Measurements from ENCODE around the gene ARRB2.
"Not testable (repeated sequence)": the region's sequence is repeated elsewhere in the genome, so short reads cannot be mapped to it uniquely, and the experiment has no call there.

ARRB2 gene

DNA sequence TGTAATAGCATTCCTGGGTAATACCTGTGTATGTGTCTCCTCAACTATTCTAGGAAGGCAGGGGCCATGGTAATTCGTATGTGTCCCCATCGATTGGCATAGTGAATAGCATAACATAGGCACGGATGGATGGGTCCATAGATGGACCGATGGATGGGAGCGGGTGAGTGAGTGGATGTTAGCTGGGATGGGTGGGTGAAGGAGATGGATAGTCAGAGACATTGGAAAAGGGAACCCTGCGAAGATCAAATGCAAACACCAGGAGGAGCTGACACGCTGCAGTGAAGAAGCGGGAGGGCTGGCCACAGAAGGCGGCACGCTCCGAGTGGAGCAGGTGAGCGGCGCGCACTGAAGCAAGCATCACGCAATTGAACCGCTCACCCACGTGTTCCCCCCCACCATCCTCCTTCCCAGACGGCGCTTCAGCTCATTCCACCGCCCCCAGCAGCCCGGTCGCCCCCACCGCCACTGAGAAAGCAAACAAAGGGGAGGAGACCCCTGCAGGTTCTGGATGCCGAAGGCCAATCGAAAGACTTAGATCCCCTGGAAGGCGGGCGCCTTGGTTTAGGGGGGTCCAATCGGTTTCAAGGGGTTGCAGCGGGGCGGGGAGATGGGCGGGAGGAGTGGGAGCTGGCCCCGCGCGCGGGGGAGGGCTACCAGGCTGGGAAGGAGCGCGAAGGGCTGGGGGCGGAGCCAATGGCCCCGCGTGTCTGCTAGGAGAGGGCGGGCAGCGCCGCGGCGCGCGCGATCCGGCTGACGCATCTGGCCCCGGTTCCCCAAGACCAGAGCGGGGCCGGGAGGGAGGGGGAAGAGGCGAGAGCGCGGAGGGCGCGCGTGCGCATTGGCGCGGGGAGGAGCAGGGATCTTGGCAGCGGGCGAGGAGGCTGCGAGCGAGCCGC, at the start of gene ARRB2:
ARRB2 (plus strand) TSS at position 839 of the 899 bp plus-strand sequence. CDS start 90 bp downstream, outside the sequence.
- DNase-seq, result peak; percentile 98

DNA sequence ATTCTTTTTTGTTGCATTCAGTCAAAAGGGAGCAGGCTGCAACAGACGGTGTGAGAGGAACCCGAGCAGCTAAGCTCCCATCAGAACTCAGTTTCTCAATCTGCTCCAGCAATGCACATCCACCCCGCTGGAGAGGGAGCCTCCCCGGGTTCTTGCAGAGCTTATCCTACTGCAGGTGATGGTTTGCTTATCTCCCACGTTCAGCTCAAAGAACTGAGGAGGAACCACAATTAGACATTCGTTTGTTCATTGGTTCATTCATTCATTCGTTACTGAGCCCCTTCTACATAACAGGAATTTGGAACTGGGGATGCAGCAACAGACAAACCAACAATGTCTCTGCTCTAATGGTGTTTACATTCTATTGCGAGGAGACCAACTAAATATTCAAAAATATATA, 46.7 kb upstream of the ARRB2 start:
- DNase-seq, result no peak

DNA sequence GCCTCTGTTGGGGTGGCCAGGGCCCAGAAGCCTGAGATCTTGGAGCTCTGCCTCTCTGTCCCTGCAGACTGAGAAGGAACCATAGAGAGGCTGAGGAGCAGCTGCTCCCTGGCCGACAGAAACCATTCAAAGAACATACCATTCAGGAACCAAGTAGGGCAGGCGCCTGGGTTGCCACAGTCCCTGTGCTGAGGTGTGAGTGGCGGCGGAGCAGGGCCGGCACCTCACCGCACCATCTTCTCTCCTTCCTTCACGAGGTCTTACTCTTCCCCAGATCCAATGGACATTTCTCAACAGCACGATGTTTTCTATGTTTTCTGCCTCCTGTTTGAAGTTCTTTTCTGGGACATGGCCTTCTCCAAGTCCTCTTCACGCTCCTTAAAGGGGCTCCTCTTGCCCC, 46.2 kb upstream of the ARRB2 start:
- DNase-seq, result no peak

DNA sequence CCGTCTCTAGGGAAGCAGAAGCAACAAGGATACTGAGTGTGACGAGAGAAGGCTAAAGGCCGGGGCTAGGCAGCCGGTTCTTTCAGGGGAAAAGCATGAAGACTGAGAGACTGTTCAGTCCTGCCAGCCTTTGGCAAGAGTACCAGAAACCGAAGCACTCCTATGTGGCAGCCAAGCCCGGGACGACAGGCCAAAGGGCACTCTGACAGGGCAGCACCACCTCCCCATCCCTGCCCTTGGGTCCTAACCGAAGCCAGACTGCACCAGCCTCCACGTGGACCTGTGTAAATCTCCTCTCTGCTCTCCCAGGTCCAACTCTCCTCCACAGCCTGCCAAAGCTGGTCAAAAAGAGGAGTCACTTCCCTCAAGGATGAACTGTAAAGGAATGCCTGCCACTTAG, 45.4 kb upstream of the ARRB2 start:
- DNase-seq, result no peak

DNA sequence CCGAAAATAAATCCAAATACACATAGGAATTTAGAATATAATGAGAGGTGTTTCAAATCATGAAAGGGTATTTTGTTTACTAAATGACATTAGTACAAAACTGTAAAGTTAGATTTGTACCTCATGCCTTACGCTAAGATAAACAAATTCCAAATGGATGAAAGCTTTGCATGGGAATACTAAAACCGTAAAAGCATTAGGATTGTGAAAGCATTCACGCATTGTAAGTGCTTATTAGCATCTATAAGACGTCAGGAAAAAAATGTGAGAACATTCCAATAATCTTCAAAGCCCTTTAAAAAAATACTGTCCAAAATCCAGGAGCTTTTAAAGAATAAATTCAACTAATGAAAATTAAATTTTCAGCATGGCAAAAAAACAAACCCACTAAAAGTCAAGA, 44.1 kb upstream of the ARRB2 start:
- DNase-seq, result no peak

DNA sequence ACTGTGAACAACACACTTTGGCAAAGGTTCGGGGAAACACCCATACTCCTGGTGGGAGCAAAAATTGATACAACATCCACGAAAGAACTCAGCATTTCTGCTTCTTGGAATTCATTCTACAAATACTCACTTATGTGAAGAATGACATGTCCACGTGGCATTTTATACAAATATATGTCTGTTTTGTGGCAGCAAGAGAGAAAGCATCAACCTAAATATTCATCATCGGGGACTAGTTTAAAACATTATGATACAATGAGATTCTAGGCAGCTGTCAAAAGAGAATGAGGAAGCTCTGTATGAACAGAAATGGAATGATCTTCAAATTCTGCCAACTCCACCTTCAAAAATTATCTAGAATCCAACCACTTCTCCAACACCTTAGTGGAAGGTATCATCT, 43.3 kb upstream of the ARRB2 start:
- DNase-seq, result no peak

DNA sequence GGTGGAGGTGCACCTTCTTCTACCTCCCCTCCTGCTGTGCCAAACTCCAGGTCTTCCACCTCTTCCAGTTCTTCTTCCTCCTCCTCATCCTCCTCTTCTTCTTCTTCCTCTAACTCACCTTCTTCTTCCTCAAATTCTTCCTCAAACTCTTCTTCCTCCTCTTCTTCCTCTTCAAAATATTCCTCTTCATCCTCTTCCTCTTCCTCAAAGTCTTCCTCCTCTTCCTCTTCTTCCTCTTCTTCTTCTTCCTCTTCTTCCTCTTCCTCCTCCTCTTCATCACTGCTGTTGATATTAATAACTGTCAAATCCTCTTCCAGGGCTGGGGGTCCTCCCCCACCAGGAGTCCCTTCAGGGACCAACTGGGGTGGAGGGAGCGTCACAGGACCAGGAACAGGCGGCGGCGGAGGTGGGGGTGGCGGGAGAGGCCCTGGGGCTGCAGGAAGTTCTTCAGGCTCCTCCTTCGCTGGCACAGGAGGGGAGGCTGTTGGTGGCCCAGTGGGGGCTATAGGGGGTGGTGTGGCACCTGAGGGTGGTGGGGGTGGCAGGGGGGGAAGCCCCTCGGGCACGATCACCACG, 38.3 kb upstream of the ARRB2 start:
- DNase-seq, result no peak

DNA sequence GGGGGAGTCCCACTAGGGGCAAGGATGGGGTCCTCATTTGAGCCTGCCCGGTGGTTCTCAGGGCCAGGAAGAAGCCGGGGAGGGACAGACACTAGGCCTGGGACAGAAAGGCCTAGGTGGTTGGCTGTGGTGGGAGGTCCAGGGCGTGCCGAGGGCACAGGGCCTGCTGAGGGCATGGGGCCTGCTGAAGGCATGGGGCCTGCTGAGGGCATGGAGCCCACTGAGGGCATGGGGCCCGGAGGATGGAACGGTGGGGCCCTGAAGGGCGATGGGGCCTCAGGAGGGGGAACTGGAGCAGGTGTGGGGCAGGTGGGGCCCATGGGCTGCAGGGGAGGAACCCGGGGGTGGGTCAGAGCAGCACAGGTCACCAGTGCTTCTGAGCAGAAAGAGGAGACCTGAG, 37.7 kb upstream of the ARRB2 start:
- DNase-seq, result no peak

DNA sequence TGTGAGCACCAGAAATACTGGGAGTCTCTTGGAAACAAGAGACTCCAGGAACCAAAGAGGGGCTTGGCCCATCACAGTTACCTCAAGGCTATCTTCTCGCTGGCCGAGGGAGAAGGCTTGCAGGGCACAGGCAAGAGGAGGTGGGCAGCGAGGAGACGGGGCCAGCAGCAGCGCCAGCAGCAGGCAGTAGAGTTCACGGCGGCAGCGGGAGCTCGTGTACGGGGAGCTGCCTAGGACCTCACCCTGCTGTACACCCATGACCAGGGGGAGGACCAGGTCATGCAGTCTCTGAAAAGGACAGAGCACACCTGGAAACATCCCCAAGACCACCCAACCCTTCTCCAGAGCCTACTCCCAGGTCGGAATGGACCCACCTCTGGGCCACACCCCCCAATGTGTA, 37.3 kb upstream of the ARRB2 start:
- no peak for DNase-seq

DNA sequence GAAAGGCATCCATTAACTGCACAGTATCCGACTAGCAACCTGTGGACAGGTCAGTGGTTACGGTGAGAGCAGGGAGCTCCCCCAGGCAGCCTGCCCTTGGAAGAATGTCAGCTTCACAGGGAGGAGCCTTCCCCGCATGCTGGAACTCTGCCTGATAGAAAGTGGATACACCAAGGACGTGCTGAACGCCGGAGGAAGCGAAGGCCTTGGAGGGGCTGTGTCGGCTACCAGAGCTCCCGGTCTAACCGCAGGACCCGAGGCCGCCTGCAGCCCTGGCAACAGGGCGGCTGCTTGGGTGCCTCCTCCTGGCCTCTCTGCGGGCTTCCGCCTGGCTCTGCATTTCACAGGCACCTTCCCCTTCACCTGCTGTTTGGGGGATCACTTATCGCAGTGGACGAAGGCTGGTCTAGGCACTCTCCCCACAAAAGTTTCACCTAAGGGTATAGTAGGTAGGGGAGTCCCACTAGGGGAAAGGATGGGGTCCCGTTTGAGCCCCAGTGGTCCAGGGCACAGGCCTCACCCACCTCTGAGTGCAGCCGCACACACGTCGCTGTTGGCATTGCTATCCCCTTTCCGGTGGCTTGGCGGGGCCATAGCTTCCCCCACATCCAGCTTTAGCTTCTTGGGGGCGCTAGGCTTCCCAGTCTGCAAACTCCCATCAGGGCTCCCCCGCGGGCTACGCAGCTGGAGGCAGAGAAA, 36.3 kb upstream of the ARRB2 start:
- no peak for DNase-seq

DNA sequence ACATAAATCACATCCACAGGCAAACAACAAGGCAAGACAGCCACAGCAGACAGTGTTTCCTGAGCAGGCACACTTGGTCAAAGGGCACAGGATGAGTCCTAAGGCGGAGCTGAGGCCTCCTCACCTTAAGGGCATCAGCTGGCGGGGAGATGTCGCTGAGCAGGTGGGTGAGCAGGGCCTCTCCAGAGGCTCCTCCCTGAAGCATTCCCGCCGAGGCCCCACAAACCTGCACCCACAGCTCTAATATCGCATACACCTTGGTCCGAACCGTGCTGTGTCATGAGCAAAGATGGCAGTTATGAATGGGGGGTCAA, 35.8 kb upstream of the ARRB2 start:
- no peak for DNase-seq

DNA sequence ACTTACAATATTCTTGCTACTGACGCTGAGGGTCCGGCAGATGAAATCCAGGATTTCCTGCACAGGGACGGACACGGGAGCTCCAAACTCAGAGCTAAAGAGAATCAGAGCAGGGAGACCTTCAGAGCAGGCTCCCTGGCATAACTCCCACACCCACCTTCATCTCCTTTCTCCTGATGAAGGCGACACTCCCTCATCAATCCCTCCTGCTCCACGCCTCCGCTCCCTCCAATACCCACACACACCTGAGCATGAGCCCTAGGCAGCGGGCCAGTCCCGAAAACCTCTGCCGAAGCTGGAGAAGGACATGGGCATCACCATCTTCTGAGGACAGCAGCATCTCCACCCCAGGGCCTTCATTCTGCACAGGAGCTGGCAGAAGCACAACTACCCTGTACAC, 34.6 kb upstream of the ARRB2 start:
- DNase-seq, result no peak

DNA sequence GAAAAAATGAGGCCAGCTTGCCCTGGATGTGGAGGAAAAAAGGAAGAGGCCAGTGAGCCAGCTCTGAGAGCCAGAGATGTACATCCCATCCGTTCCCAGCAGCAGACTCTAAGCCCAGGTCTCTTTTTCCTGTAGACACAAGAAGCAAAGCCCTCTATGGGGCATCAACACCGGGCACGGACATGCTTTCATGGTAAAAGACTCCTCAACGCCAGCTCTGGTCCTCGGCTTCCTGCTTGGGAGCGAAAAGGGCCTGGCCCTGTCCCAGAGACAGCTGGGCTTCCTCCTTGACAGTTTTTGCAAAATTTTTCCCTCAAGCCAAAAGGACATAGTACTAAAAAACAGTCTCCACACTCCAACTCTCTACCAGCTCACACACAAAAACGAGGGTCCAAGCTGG, 33.6 kb upstream of the ARRB2 start:
- DNase-seq, result no peak

DNA sequence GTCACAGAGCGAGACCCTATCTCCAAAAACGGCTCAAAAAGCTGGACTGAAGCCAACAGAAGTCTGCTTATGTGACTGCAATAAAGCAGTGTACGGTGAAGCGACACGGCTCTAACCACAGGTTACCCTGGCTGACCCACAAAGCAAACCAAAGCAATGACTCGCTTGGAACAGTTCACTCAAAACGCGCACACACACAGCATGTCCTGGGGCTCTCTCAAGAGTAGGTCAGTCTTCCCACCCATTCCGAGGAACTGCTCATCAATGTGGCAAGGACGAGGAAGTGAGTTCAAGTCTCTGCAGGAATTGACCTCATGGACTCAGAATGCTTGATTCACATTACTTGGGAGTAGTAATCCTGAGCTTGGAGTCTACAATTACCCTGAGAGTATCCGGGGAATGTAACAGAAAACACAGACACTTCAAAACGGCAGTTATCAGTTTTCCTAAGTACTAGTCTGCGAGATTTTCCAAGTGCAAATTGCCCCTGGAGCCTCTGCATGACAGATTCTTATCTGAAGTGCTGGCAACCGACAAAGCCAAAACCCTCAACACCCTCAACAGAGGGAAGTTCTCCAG, 31.9 kb upstream of the ARRB2 start:
- no peak for DNase-seq

DNA sequence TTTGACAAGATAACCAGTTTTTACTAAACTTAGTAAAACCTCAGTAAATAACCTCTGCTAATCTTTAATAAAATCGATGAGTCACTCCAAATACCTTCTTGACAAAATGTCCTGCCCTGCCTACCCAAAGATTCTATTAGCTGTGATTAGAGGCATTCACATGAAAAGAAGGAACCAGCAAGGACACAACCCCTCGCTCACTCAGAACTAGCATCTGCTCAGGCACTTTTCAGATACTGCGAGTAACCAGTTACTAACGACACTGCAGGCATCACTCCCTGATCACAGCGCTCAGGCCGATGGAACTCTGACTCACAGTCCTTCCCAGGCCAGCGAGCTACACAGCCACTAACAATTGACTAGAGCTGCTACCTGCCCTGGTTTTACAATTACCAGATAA, 30.8 kb upstream of the ARRB2 start:
- DNase-seq, result no peak

DNA sequence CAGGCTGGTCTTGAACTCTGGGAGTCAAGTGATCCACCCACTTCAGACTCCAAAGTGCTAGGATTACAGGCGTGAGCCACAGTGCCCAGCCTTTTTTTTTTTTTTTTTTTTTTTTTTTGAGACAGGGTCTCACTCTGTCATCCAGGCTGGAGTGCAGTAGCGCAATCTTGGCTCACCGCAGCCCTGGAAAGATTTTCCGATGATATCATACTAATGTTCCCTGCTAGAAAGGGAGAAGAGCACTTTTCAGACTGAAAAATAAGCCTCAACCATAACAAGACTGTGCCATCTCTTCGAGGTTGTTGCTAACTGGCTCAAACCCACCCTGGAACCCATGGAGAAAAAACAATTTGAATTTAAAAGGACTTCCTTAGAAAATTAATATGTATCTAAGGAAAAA, 26.7 kb upstream of the ARRB2 start:
- not testable (repeated sequence) for DNase-seq

DNA sequence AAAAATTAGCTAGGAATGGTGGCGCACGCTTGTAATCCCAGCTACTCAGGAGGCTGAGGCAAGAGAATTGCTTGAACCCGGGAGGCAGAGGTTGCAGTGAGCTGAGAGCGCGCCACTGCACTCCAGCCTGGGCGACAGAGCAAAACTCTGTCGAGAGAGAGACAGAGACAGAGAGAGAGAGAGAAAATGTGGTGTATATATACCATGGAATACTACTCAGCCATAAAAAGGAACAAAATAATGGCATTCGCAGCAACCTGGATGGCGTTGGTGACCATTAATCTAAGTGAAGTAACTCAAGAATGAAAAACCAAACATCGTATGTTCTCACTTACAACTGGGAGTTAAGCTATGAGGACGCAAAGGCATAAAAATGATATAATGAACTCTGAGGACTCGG, 20.6 kb upstream of the ARRB2 start:
- DNase-seq, result not testable (repeated sequence)

DNA sequence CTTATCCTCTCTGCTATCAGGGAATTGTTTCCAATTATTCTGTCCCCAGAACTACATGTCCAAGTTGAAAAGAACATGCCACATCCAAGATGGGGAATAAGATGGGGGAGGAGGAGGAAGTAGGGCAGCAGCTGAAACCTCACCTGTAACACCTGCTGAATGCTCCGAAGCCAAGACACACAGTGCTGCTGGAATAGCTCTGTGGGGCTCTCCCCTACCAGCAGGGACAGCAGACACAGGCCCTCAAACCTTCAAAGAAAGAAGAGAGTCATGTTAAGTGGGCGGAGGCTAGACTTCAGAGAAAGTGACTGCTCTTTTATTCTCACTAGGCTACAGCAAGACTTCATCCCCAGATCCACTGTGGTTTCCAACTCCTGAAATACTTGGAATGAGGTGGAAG, 19.7 kb upstream of the ARRB2 start:
- no peak for DNase-seq

DNA sequence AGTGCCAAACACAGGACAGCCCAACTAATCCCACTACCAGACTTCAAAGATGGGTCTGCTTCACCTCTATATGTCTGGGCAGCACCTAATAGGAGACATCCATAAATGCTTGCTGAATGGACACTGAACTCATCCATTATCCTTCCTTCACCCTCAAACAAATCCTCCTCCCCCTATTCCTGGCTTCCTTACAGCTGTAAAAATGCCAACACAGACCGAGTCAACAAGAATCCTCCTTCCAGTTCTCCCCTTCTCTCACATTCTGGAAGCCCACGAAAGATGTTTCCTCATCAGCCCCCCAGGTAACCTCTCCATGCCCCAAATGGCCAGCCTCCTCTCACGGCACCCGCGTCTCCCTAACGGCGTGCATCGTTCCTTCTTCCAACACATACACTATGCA, 18.7 kb upstream of the ARRB2 start:
- DNase-seq, result no peak

DNA sequence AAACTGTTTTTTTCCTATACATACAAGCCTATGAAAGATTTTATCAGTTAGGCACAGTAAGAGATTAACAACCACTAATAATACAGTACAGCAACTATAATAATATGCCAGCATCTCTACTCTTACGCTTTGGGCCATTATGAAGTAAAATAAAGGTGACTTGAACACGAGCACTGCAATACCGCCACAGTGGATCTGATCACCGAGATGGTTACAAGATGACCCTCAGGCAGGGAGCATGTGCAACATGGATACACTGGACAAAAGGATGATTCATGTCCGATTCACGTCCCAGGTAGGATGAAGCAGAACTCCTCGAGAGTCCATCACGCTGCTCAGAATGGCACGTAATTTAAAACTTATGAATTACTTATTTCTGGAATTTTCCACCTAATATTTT, 17.0 kb upstream of the ARRB2 start:
- no peak for DNase-seq

DNA sequence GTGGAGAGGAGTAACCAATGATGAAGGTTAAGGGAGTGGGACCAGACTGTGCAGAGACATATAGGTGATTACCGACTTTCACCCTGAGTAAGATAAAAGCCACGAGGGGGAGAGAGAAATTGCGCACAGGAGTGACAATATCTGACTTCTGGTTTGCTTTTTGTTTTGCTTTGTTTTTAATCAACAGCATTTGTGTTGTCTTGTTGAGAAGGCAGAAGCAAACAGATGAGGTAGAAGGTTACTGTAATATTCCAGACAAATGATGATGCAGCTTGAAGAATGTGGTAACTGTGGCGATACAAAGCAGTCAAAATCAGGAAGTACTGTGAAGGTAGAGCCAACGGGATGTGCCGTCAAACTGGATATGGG, 14.0 kb upstream of the ARRB2 start:
- DNase-seq, result no peak

DNA sequence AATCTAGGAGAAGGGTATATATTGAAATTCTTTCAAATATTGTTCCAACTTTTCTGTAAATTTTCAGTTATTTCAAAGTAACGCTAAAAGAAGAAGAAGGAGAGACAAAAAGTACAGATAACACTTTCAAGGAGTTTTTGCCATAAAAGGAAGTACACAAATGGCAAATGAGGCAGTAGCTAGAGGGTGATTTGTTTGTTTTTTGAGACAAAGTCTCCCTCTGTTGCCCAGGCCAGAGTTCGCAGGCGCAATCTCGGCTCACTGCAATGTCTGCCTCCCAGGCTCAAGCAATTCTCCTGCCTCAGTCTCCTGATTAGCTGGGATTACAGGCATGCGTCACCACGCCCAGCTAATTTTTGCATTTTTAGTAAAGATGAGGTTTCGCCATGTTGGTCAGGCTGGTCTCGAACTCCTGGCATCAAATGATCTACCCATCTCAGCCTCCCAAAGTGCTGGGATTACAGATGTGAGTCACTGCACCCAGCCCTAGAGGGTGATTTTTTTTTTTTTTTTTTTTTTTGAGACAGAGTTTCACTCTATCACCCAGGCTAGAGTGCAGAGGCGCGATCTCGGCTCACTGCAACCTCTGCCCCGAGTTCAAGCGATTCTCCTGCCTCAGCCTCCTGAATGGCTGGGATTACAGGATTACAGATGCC, 10.9 kb upstream of the ARRB2 start:
- not testable (repeated sequence) for DNase-seq

DNA sequence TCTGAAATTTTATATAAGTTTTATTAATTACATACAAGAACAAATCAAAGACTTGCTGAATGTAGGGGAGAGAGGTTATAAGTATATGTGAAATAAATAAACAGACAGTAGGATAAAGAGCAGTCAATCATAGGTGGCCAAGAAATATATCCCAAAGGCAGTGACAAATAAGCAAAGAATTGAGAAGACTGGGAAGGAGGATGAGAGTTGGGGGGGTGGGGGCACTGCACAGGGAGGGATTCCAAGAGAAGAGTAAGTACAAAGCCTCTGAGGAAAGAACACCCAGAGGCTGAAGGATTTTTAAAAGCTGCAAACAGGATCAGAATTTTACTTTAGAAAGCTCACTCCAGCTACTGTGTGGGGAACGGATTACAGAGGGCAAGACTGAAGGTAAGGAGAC, 9.3 kb upstream of the ARRB2 start:
- no peak for DNase-seq

DNA sequence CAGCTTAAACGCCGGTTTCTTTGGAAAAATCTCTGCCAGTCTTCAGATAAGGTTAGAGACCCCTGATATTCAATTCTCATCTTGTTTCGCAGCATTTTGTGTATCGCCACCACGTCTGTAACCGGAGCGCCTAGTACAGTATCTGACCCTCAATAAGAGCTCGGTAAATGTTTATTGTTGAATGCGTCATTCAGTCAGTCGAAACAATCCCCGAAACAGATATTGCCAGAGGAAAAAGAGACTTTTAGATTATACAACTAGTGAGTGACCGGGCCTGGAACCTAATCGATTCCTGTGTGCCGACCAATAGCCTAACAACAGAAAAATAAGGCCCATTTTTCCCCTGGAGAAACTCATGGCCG, 7.1 kb upstream of the ARRB2 start:
- no peak for DNase-seq
